A549 (cell line): ENCODE data around the gene MUC5B. TPM values are rescaled to one million over a fixed set of nuclear protein-coding genes. Genes with fewer than 3 reads are reported as not detected.

Experiments used
- ATAC-seq, 2 experiments: fragments of 200-7000 bp in 1 of 2; fragments of >200 bp in 1 of 2; cut with Nextera tagmentation in 1 of 2; cut with Tn5 transposase in 1 of 2; 3 replicates each; pipeline versions ENCODE4 v1.8.0 to v1.9.1; 2018 to 2020; ENCODE audit warnings: mild to moderate bottlenecking in 1 of 2, moderate library complexity in 1 of 2
- CTCF ChIA-PET: fragments of 300-600 bp; sonication (Branson Sonifier 250); formaldehyde crosslinking; extraction: SDS; loops from one replicate; lab custom pipeline; 2021; ENCODE audit warnings: antibody characterized with exemption, inconsistent platforms; lab: Yijun Ruan, JAX
- POLR2A ChIA-PET: fragments of 350-600 bp; formaldehyde crosslinking; extraction: SDS; loops from one replicate; lab custom pipeline; 2021; ENCODE audit warnings: antibody characterized with exemption, inconsistent platforms; lab: Yijun Ruan, JAX
- DNase-seq, 2 experiments: peaks; one replicate each; pipeline versions ENCODE4 v3.0.0 to v3.0.0-alpha.2; 2011 to 2016; ENCODE audit warnings: low read depth in 1 of 2, low spot score in 1 of 2
- FAIRE-seq: peaks from 2 replicates; lab custom pipeline; 2011; peaks lifted over from hg19 to GRCh38; lab: Jason Lieb, UNC
- H3K27ac ChIP-seq, 2 experiments: fragments of >200 bp; sonication (Bioruptor Twin); formaldehyde crosslinking; 3 replicates each; pipeline ENCODE4 v1.5.1; 2016 to 2017
- H3K4me1 ChIP-seq: fragments of >200 bp; sonication (Bioruptor Twin); formaldehyde crosslinking; 3 replicates; pipeline ENCODE4 v1.6.1; 2016
- H3K4me2 ChIP-seq: fragments of >200 bp; sonication (Bioruptor Twin); formaldehyde crosslinking; 3 replicates; pipeline ENCODE4 v1.6.1; 2016
- H3K4me3 ChIP-seq: fragments of >200 bp; sonication (Bioruptor Twin); formaldehyde crosslinking; 3 replicates; pipeline ENCODE4 v1.5.1; 2016
- H3K9me3 ChIP-seq: fragments of >200 bp; sonication (Bioruptor Twin); formaldehyde crosslinking; 3 replicates; pipeline ENCODE4 v1.6.1; 2016
- CBX2 ChIP-seq: fragments of 200-600 bp; sonication (generic); IDR thresholded peaks from 2 replicates; pipeline ENCODE4 v1.6.1; 2016; ENCODE audit warnings: low read depth, mild to moderate bottlenecking, borderline replicate concordance
- CEBPB ChIP-seq, 2 experiments: fragments of >200 bp in 1 of 2; sonication (Bioruptor Twin) in 1 of 2; formaldehyde crosslinking in 1 of 2; IDR thresholded peaks; 2 replicates each; pipeline ENCODE4 v1.6.1; 2012 to 2016
- CHD2 ChIP-seq: fragments of 150-350 bp; IDR thresholded peaks from 2 replicates; pipeline ENCODE4 v1.6.1; 2014; ENCODE audit warnings: low read length; ENCODE audit not compliant: partially characterized antibody
- CTCF ChIP-seq: fragments of >200 bp; sonication (Bioruptor Twin); formaldehyde crosslinking; IDR thresholded peaks from 3 replicates; pipeline ENCODE4 v1.5.1; 2016
- E2F6 ChIP-seq: IDR thresholded peaks from 2 replicates; pipeline ENCODE4 v1.6.1; 2012; ENCODE audit warnings: low read depth, borderline replicate concordance
- EP300 ChIP-seq, 2 experiments: fragments of >200 bp; sonication (Bioruptor Twin); formaldehyde crosslinking; IDR thresholded peaks; 2 replicates in 1 of 2; 3 replicates in 1 of 2; pipeline ENCODE4 v1.6.1; 2016 to 2017
- FOSL2 ChIP-seq, 2 experiments: fragments of 450-650 bp in 1 of 2; fragments of >200 bp in 1 of 2; sonication (Bioruptor Twin) in 1 of 2; formaldehyde crosslinking; IDR thresholded peaks; 2 replicates each; pipeline versions ENCODE4 v1.5.0 to v1.6.1; 2016 to 2020; ENCODE audit warnings: mild to moderate bottlenecking in 1 of 2, moderate library complexity in 1 of 2
- FOXS1 ChIP-seq: fragments of 250-450 bp; sonication (Bioruptor Pico); IDR thresholded peaks from 2 replicates; pipeline ENCODE4 v1.5.0; 2020; ENCODE audit warnings: mild to moderate bottlenecking, moderate library complexity
- GATA3 ChIP-seq: IDR thresholded peaks from 2 replicates; pipeline ENCODE4 v1.6.1; 2012; ENCODE audit warnings: borderline replicate concordance
- HDAC2 ChIP-seq: fragments of 200-600 bp; sonication (generic); IDR thresholded peaks from 2 replicates; pipeline ENCODE4 v1.6.1; 2016
- HMGXB4 ChIP-seq: fragments of 250-450 bp; sonication (Bioruptor Pico); IDR thresholded peaks from 2 replicates; pipeline ENCODE4 v1.5.0; 2021; ENCODE audit warnings: mild to moderate bottlenecking, moderate library complexity, borderline replicate concordance
- HOXB13 ChIP-seq: fragments of 250-450 bp; sonication (Bioruptor Pico); IDR thresholded peaks from 2 replicates; pipeline ENCODE4 v1.5.0; 2020; ENCODE audit warnings: low read depth, mild to moderate bottlenecking, moderate library complexity
- JUN ChIP-seq, 2 experiments: fragments of >200 bp; sonication (Bioruptor Twin); formaldehyde crosslinking; IDR thresholded peaks; 2 replicates in 1 of 2; 3 replicates in 1 of 2; pipeline ENCODE4 v1.6.1; 2016 to 2017
- KDM1A ChIP-seq: fragments of 200-600 bp; sonication (generic); IDR thresholded peaks from 2 replicates; pipeline ENCODE4 v1.6.1; 2016; ENCODE audit warnings: low read depth, mild to moderate bottlenecking
- KDM5A ChIP-seq: fragments of 200-600 bp; sonication (generic); IDR thresholded peaks from 2 replicates; pipeline ENCODE4 v1.6.1; 2016; ENCODE audit warnings: antibody characterized with exemption, mild to moderate bottlenecking
- MYC ChIP-seq: IDR thresholded peaks from 2 replicates; pipeline ENCODE4 v1.6.1; 2012; ENCODE audit warnings: mild to moderate bottlenecking, inconsistent platforms, low read length, improper control_type of control experiment, borderline replicate concordance
- NFE2L2 ChIP-seq: fragments of 150-350 bp; conservative IDR thresholded peaks from 2 replicates; pipeline ENCODE4 v1.6.1; 2014; ENCODE audit warnings: low read length
- POLR2A ChIP-seq: IDR thresholded peaks from 2 replicates; pipeline ENCODE4 v1.6.1; 2012; ENCODE audit warnings: mild to moderate bottlenecking, low read length
- POLR2AphosphoS2 ChIP-seq: conservative IDR thresholded peaks from 2 replicates; pipeline ENCODE4 v1.6.1; 2012; ENCODE audit warnings: low read length, improper control_type of control experiment, inconsistent platforms
- RAD21 ChIP-seq, 2 experiments: fragments of >200 bp in 1 of 2; sonication (Bioruptor Twin) in 1 of 2; formaldehyde crosslinking in 1 of 2; IDR thresholded peaks in 1 of 2; conservative IDR thresholded peaks in 1 of 2; 2 replicates in 1 of 2; 3 replicates in 1 of 2; pipeline ENCODE4 v1.6.1; 2012 to 2018; ENCODE audit warnings: inconsistent platforms in 1 of 2
- RARB ChIP-seq: fragments of 250-450 bp; sonication (Bioruptor Pico); IDR thresholded peaks from 2 replicates; pipeline ENCODE4 v1.8.0; 2021; ENCODE audit warnings: mild to moderate bottlenecking, moderate library complexity
- REST ChIP-seq: fragments of 200-600 bp; sonication (generic); IDR thresholded peaks from 2 replicates; pipeline ENCODE4 v1.6.1; 2016; ENCODE audit warnings: antibody characterized with exemption, mild to moderate bottlenecking, moderate library complexity
- RNF2 ChIP-seq: fragments of 200-600 bp; sonication (generic); IDR thresholded peaks from 2 replicates; pipeline ENCODE4 v1.6.1; 2016; ENCODE audit warnings: low read depth, mild to moderate bottlenecking, antibody characterized with exemption, moderate library complexity, borderline replicate concordance
- USF2 ChIP-seq: fragments of 450-650 bp; IDR thresholded peaks from 2 replicates; pipeline ENCODE4 v1.6.1; 2014; ENCODE audit warnings: antibody characterized with exemption
- ZC3H11A ChIP-seq: fragments of 450-650 bp; IDR thresholded peaks from 2 replicates; pipeline ENCODE4 v1.6.1; 2014; ENCODE audit warnings: antibody characterized with exemption, mild to moderate bottlenecking
- ZFP36 ChIP-seq: fragments of 450-650 bp; IDR thresholded peaks from 2 replicates; pipeline ENCODE4 v1.6.1; 2014; ENCODE audit warnings: borderline replicate concordance; ENCODE audit not compliant: partially characterized antibody
- WGBS: methylation state at CpG from one replicate; pipeline ENCODE4 v1.1.6; 2017; ENCODE audit errors: missing lambda C conversion rate; 5-methylcytosine and 5-hydroxymethylcytosine counted together
- polyA plus RNA-seq, 4 experiments: library from polyadenylated mRNA; depleted of rRNA in 3 of 4; stranded (reverse); fragments of >200 nt; fragmentation: RNase III in 1 of 4; extraction: RNeasy Plus Mini Kit Qiagen cat#74134 plus additional on column Dnase treatment in 1 of 4; gene quantifications; 2 replicates in 3 of 4; 3 replicates in 1 of 4; pipeline ENCODE4 v1.2.3, GENCODE V29; 2011 to 2017

The MUC5B gene
- polyA plus RNA-seq, 2 of the 4 experiments (the other 2 are of a cell fraction), result 0.85 to 1.4 TPM

GRCh38 chr11:1230121-1230455 lies 7.2 kb downstream of the MUC5B start:
- no peak for FAIRE-seq
- ChIA-PET CTCF (interaction anchor here (1.1 to 4.0 kb wide), 5 partner anchors 9 to 118 kb away, joined by 3 to 14 read pairs (median 4); no protein-coding TSS in a partner anchor), POLR2A (no interaction called here)
- peaks cover 8% of the 10 kb centered on the region; the same call in 1 of the 3 replicates for H3K4me1 ChIP-seq
- no peak for TF ChIP-seq HOXB13
- TF ChIP-seq GATA3, result no peak
- TF ChIP-seq ZFP36, result no peak
- TF ChIP-seq CTCF, result no peak
- no peak for TF ChIP-seq FOXS1 (CRISPR knock-in tag)
- no peak for TF ChIP-seq ZC3H11A
- TF ChIP-seq CHD2, result no peak
- TF ChIP-seq POLR2AphosphoS2, result no peak
- no peak for TF ChIP-seq KDM1A
- TF ChIP-seq CEBPB (IDR thresholded peaks at IDR 0.05), result no peak
- no peak for TF ChIP-seq KDM5A
- TF ChIP-seq REST, result no peak
- TF ChIP-seq HDAC2, result no peak
- TF ChIP-seq RNF2, result no peak
- ATAC-seq, result no peak
- WGBS, result 69% methylated on average over 4 of the region's 5 CpGs
- H3K9me3 ChIP-seq, result no peaks in the 10 kb centered on the region
- no peak overlapping the region for H3K27ac ChIP-seq
- no peak for DNase-seq
- no peak overlapping the region for H3K4me2 ChIP-seq
- H3K4me3 ChIP-seq, result no peak overlapping the region

GRCh38 chr11:1230456-1231395 lies 7.9 kb downstream of the MUC5B start:
- no peak for TF ChIP-seq EP300 (IDR thresholded peaks at IDR 0.05)
- TF ChIP-seq RAD21 (conservative IDR thresholded peaks at IDR 0.05 in 1 of 2, IDR thresholded peaks at IDR 0.05 in 1 of 2), result no peak
- TF ChIP-seq USF2, result no peak
- TF ChIP-seq FOSL2 (IDR thresholded peaks at IDR 0.05), result no peak
- no peak for TF ChIP-seq FOSL2 (CRISPR knock-in tag; IDR thresholded peaks at IDR 0.05)
- no peak for TF ChIP-seq NFE2L2
- TF ChIP-seq POLR2A, result no peak
- no peak for TF ChIP-seq KDM1A
- TF ChIP-seq ZFP36, result no peak
- TF ChIP-seq MYC, result no peak
- no peak for TF ChIP-seq HDAC2
- TF ChIP-seq E2F6, result no peak
- no peak for TF ChIP-seq GATA3
- TF ChIP-seq JUN (IDR thresholded peaks at IDR 0.05), result no peak
- no peak for TF ChIP-seq CHD2
- TF ChIP-seq HMGXB4, result no peak
- no peak for TF ChIP-seq HOXB13
- no peak for TF ChIP-seq CBX2
- TF ChIP-seq RARB (CRISPR knock-in tag), result no peak
- TF ChIP-seq, all 56 proteins: peak for 0
- H3K4me1 ChIP-seq, result 0 out of 3 replicates have a peak, but pooled peaks cover 8% of the 10 kb centered on the region
- H3K27ac ChIP-seq, result no peak overlapping the region
- H3K4me3 ChIP-seq, result no peak overlapping the region
- FAIRE-seq, result no peak
- WGBS, result 85% methylated on average over 31 of the region's 45 CpGs
- DNase-seq, result no peak
- ATAC-seq, result 0 out of 6 replicates have a peak, but pooled peaks of 1 of the 2 experiments have one; percentile 4
- H3K9me3 ChIP-seq, result no peaks in the 10 kb centered on the region
- ChIA-PET CTCF (interaction anchor here (1.1 to 4.0 kb wide), 6 partner anchors 10 to 180 kb away, joined by 3 to 14 read pairs (median 4); no protein-coding TSS in a partner anchor), POLR2A (no interaction called here)
- no peak overlapping the region for H3K4me2 ChIP-seq
